ENCODE results near the gene ADAM11.

Gene ADAM11

GRCh38 chr17:44766409-44767038 lies 7.7 kb downstream of the ADAM11 start:
- no peak overlapping the region for H3K4me3 ChIP-seq (ENCODE audit: low read depth, low read length)
- TF ChIP-seq CTCF (IDR thresholded peaks at IDR 0.05; ENCODE audit: insufficient read depth, low read depth, low read length, missing control alignments), result no peak
- no peak for DNase-seq (ENCODE audit: low read depth)

GRCh38 chr17:44767493-44767892 lies 8.7 kb downstream of the ADAM11 start:
- H3K4me3 ChIP-seq (ENCODE audit: low read depth, low read length), result no peak overlapping the region
- TF ChIP-seq CTCF (IDR thresholded peaks at IDR 0.05; ENCODE audit: insufficient read depth, low read depth, low read length, missing control alignments), result no peak
- peak; percentile 39 for DNase-seq (ENCODE audit: low read depth)

- no peak for DNase-seq (ENCODE audit: low read depth)
- no peak for TF ChIP-seq CTCF (IDR thresholded peaks at IDR 0.05; ENCODE audit: insufficient read depth, low read depth, low read length, missing control alignments)
- H3K4me3 ChIP-seq (ENCODE audit: low read depth, low read length), result no peak overlapping the region
Observed at GRCh38 chr17:44768505-44769142, 9.8 kb downstream of the ADAM11 start.

GRCh38 chr17:44769230-44769629 lies 10.4 kb downstream of the ADAM11 start:
- H3K4me3 ChIP-seq (ENCODE audit: low read depth, low read length), result no peak overlapping the region
- no peak for DNase-seq (ENCODE audit: low read depth)
- TF ChIP-seq CTCF (IDR thresholded peaks at IDR 0.05; ENCODE audit: insufficient read depth, low read depth, low read length, missing control alignments), result no peak

GRCh38 chr17:44769647-44770084 lies 10.9 kb downstream of the ADAM11 start:
- no peak for DNase-seq (ENCODE audit: low read depth)
- TF ChIP-seq CTCF (IDR thresholded peaks at IDR 0.05; ENCODE audit: insufficient read depth, low read depth, low read length, missing control alignments), result no peak
- no peak overlapping the region for H3K4me3 ChIP-seq (ENCODE audit: low read depth, low read length)

GRCh38 chr17:44770166-44770925 lies 11.6 kb downstream of the ADAM11 start:
- H3K4me3 ChIP-seq (ENCODE audit: low read depth, low read length), result no peak overlapping the region
- no peak for TF ChIP-seq CTCF (IDR thresholded peaks at IDR 0.05; ENCODE audit: insufficient read depth, low read depth, low read length, missing control alignments)
- no peak for DNase-seq (ENCODE audit: low read depth)
